Astrocyte of the spinal cord (primary cell): ENCODE measurements around the gene TEAD2.

Experiments
- DNase-seq: peaks from one replicate; pipeline ENCODE4 v3.0.0; 2011; ENCODE audit warnings: low read depth, low spot score
- H3K4me3 ChIP-seq: 2 replicates; pipeline ENCODE4 v1.5.1; 2011; ENCODE audit warnings: low read depth, mild to moderate bottlenecking, low read length, moderate library complexity
- in situ Hi-C: cut with HindIII; loops from 2 replicates; pipeline ENCODE4 v1.10.0; 2017; ENCODE audit warnings: low sequenced_read_pairs
- TF ChIP-seq, protein P1 (sequence below): IDR thresholded peaks from 2 replicates; pipeline ENCODE4 v1.5.1; 2012; ENCODE audit warnings: low read depth, mild to moderate bottlenecking, low read length, inconsistent platforms

Gene TEAD2

DNA sequence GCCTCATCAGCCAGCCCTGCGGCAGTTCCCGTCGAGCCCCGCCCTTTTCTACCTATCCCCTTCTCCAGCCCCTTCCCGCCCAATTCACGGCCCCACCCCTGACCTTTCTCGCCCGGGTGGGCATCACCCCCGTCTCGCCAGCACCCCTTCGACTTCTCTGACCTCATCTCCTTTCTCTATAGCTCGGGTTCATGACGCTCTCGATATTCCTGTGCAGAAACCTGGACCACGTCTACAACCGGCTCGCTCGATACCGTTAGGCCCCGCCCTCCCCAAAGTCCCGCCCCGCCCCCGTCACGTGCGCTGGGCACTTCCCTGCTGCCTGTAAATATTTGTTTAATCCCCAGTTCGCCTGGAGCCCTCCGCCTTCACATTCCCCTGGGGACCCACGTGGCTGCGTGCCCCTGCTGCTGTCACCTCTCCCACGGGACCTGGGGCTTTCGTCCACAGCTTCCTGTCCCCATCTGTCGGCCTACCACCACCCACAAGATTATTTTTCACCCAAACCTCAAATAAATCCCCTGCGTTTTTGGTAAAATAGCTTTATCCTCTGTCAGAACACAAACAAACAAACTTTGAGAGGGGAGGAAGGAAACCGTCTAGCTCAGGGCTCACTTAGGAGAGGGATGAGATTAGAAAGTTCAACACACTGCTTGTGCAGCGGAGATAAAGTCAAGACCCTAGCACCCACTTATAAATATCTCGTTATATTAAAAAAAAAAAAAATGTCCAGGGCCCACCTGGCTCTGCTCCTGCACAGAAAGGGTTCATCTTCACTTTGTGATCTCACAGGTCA is 21.9 kb downstream of the TEAD2 start:
- in situ Hi-C loops, result no loop called here
- TF ChIP-seq, protein P1, sequence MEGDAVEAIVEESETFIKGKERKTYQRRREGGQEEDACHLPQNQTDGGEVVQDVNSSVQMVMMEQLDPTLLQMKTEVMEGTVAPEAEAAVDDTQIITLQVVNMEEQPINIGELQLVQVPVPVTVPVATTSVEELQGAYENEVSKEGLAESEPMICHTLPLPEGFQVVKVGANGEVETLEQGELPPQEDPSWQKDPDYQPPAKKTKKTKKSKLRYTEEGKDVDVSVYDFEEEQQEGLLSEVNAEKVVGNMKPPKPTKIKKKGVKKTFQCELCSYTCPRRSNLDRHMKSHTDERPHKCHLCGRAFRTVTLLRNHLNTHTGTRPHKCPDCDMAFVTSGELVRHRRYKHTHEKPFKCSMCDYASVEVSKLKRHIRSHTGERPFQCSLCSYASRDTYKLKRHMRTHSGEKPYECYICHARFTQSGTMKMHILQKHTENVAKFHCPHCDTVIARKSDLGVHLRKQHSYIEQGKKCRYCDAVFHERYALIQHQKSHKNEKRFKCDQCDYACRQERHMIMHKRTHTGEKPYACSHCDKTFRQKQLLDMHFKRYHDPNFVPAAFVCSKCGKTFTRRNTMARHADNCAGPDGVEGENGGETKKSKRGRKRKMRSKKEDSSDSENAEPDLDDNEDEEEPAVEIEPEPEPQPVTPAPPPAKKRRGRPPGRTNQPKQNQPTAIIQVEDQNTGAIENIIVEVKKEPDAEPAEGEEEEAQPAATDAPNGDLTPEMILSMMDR, result no peak
- H3K4me3 ChIP-seq, result no peak overlapping the region
- DNase-seq, result no peak

DNA sequence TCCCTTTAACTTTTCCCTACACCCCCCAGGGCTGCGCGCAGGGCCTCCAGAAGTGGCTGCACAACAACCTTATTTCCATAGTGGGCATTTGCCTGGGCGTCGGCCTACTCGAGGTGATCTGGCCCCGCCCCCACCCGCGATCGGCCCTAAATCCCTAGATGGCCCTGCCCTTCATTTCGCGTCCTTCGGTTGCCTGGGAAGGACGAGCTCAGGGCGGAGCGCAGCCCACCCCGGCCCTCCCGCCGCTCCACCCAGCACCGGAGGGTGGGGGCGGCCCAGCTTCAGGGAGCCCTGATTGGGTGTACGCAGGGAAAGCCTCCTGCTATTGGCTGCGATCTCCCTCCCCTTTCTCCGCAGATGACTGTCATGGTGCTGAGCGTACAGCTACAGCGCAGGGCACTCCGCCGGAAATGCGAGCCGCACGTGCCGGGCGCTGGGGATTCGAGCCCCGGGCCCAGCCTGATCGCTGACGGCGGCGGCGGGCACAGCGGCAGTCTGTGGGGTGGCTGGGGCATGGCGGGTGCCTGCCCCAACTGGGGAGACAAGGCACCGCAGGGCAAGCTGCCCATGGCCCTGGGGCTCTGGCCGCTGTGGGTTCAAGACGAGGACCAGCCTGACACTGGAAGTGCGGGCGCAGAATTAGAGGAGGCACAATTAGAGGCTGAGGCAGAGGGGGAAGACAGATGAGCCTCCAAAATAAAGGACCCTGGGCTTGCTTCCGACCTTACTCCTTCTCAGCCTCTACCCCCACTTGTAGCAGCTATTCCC is 22.7 kb downstream of the TEAD2 start:
- H3K4me3 ChIP-seq, result no peak overlapping the region
- in situ Hi-C loops, result no loop called here
- peak; percentile 89 for DNase-seq
- TF ChIP-seq, protein P1, result no peak

DNA sequence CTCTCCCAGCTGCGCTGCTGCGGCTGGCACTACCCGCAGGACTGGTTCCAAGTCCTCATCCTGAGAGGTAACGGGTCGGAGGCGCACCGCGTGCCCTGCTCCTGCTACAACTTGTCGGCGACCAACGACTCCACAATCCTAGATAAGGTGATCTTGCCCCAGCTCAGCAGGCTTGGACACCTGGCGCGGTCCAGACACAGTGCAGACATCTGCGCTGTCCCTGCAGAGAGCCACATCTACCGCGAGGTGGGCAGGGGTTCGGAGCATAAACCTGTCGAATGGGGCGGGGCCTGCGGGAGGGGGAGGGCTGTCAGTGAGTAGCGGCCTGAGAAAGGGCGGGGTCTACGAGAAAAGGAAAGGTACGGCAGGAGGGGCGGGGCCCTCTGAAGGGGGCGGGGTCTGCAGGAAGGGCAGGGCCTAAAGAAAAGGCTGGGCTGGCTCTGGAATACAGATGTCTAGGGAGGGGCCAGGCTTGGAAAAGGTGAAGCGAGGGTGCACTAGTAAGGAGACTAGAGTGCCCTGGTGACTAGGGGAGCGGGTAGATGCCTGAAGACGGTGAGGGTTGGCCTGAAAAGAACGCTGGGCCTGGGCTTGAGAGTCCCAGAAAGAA is 23.4 kb downstream of the TEAD2 start:
- TF ChIP-seq, protein P1, result no peak
- H3K4me3 ChIP-seq, result no peak overlapping the region
- in situ Hi-C loops, result no loop called here
- DNase-seq, result peak; percentile 43

GRCh38 chr19:49338023-49338677 is 24.1 kb downstream of the TEAD2 start:
- in situ Hi-C loops, result no loop called here
- TF ChIP-seq, protein P1, result no peak
- DNase-seq, result no peak
- no peak overlapping the region for H3K4me3 ChIP-seq

- no peak overlapping the region for H3K4me3 ChIP-seq
- in situ Hi-C loops, result no loop called here
- TF ChIP-seq, protein P1, result no peak
- DNase-seq, result no peak
These were observed 24.8 kb downstream of the TEAD2 start for GRCh38 chr19:49337267-49338022.
